ENCODE measurements around the gene HSD17B7.
"Not testable (repeated sequence)": the region's sequence is repeated elsewhere in the genome, so short reads cannot be mapped to it uniquely, and the experiment has no call there.

GRCh38 chr1:162796617-162797279, 6.2 kb downstream of the HSD17B7 start:
- TF ChIP-seq CTCF (conservative IDR thresholded peaks at IDR 0.05; ENCODE audit: low read depth, low read length); EZH2 (IDR thresholded peaks at IDR 0.05; ENCODE audit: borderline replicate concordance, low read depth, low read length, poor library complexity, severe bottlenecking): not testable (repeated sequence)
